HL-60 (cell line): ENCODE measurements around the gene DAZAP1.

Experiments used
- DNase-seq, 2 experiments: peaks; one replicate each; pipeline ENCODE4 v3.0.0-alpha.2; 2010 to 2020; ENCODE audit warnings: low read depth in 1 of 2, low spot score in 1 of 2
- H3K27ac ChIP-seq: fragments of 250-450 bp; sonication (Bioruptor Pico); replicated peaks from 2 replicates; pipeline ENCODE4 v1.5.1; 2020; ENCODE audit warnings: mild to moderate bottlenecking, moderate library complexity
- H3K27me3 ChIP-seq: fragments of 250-450 bp; sonication (Bioruptor Pico); 2 replicates; pipeline ENCODE4 v1.5.1; 2021; ENCODE audit warnings: mild to moderate bottlenecking, moderate library complexity; ENCODE audit not compliant: insufficient read depth, poor library complexity, severe bottlenecking
- H3K4me3 ChIP-seq: replicated peaks from 2 replicates; pipeline ENCODE4 v1.5.1; 2011; ENCODE audit warnings: mild to moderate bottlenecking, control low read depth, low read length; ENCODE audit not compliant: insufficient read depth
- CTCF ChIP-seq: IDR thresholded peaks from one replicate; pipeline ENCODE4 v1.5.1; 2011; ENCODE audit warnings: low read length, control low read depth, inconsistent platforms; ENCODE audit not compliant: insufficient read depth
- GABPA ChIP-seq: IDR thresholded peaks from 2 replicates; pipeline ENCODE4 v1.6.1; 2012; ENCODE audit warnings: low read depth
- POLR2AphosphoS5 ChIP-seq: IDR thresholded peaks from 2 replicates; pipeline ENCODE4 v1.6.1; 2012; ENCODE audit warnings: low read depth
- REST ChIP-seq: IDR thresholded peaks from 2 replicates; pipeline ENCODE4 v1.6.1; 2012; ENCODE audit warnings: low read depth; ENCODE audit not compliant: insufficient replicate concordance
- SPI1 ChIP-seq: IDR thresholded peaks from 2 replicates; pipeline ENCODE4 v1.6.1; 2012; ENCODE audit warnings: low read depth, mild to moderate bottlenecking, borderline replicate concordance

The DAZAP1 gene

DNA sequence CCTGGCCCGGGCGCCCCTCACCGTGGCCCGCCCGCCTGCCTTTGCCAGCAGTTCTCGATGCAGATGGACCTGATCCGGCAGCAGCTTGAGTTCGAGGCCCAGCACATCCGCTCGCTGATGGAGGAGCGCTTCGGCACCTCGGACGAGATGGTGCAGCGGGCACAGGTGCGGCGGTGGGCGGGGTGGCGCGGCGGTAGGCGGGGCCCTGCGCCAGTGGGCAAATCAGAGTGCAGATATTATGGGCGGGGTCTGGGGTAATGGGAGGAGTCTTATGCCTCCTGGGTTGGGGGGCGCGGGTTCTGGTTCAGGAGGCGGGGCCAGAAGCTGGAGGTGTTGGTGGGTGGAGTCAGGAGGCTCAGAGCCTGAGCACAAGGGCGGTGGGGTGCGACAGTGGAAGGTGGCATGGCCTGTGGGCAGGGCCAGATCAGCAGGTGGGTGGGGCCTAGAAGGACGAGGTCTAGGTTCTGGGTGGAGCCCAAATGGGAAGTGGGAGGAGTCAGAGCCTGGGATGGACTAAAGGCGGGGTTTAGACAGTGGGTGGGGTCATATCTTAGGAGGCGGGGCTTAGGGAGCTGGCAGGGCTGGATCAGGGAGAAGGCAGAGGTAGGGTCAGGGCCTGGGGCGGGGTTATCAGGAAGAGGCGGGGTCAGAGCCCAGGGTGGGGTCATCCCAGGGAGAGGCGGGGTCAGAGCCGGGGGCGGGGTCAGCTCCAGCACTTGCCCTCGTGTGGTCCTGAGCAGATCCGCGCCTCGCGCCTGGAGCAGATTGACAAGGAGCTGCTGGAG lies 48.1 kb downstream of the DAZAP1 start:
- TF ChIP-seq SPI1: peak; percentile 26; the same call in 1 of the 2 replicates
- no peak for TF ChIP-seq POLR2AphosphoS5
- peak in 1 of 2 experiments; percentile 61 for DNase-seq
- Histone ChIP-seq H3K27me3 (peaks cover 70% of the 10 kb centered on the region), H3K27ac (no peak overlapping the region), H3K4me3 (no peak overlapping the region)

DNA sequence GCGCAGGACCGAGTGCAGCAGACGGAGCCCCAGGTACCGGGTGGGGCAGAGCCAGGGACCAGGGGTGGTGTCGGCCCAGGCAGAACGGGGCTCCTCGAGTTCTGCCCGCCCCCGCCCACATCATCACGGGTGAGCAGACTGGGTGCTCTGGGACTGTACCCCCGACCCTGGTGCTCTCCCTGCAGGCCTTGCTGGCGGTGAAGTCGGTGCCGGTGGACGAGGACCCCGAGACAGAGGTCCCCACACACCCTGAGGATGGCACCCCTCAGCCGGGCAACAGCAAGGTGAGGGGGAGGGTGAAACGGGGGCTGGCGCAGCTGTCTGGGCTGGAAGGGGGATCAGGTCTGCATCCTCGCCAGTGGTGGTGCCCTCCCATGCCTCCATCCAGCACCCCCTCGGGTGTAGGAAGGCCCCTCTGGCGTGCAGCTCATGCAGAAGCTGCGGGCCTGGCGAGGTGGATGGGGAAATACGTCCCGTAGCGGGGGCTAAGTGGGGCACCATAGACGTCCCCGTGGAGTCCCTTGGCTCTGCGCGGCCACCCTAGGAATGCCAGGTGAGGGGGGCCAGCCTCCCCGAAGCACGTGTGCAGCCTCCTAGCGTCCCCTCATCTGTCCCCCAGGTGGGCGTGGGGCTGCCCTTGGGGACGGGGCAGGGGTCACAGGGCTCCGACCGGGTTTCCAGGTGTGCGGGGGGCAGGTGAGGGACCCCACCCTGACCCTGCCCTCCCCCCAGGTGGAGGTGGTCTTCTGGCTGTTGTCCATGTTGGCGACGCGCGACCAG lies 48.9 kb downstream of the DAZAP1 start:
- TF ChIP-seq GABPA (no peak), SPI1 (no peak), REST (no peak), CTCF (no peak), POLR2AphosphoS5 (no peak)
- peaks cover 62% of the 10 kb centered on the region for H3K27me3 ChIP-seq

GRCh38 chr19:1457031-1457739 lies 49.8 kb downstream of the DAZAP1 start:
- TF ChIP-seq POLR2AphosphoS5 (no peak), SPI1 (no peak), REST (no peak), CTCF (no peak), GABPA (no peak)
- H3K27me3 ChIP-seq: peaks cover 53% of the 10 kb centered on the region
- no peak overlapping the region for H3K4me3 ChIP-seq
- no peak overlapping the region for H3K27ac ChIP-seq
- no peak for DNase-seq

More for the DNA sequence above, 48.9 kb downstream of the DAZAP1 start:
- no peak for DNase-seq
- Histone ChIP-seq H3K27ac (no peak overlapping the region), H3K4me3 (no peak overlapping the region)

DNA sequence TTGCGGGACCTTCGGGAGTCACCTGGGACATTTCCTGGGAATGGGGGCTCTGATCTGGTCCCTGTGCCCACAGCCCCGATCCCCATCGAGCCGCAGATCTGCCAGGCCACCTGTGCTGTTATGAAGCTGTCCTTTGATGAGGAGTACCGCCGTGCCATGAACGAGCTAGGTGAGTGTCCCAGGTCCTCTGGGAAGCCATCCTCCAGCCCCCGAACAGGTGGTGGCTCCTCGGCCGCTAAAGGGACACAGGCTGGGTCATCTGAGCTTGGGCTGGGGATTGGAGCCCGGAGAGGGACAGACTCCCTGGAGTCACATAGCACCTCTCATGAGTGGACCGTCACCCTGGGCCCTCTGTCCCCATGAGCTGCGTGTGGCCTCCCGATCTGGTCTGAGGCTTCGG lies 50.5 kb downstream of the DAZAP1 start:
- Histone ChIP-seq H3K27me3 (peaks cover 46% of the 10 kb centered on the region), H3K27ac (no peak overlapping the region), H3K4me3 (no peak overlapping the region)
- TF ChIP-seq CTCF (no peak), POLR2AphosphoS5 (no peak), SPI1 (no peak), REST (no peak), GABPA (no peak)
- no peak for DNase-seq
